ENCODE results near the gene CCN2. TPM values are rescaled to one million over a fixed set of nuclear protein-coding genes. Genes with fewer than 3 reads are reported as not detected.
"Not testable (repeated sequence)": the region's sequence is repeated elsewhere in the genome, so short reads cannot be mapped to it uniquely, and the experiment has no call there.

CCN2 gene
- total RNA-seq, 2 donors from 2014 or later = 821 to 1,207 TPM

DNA sequence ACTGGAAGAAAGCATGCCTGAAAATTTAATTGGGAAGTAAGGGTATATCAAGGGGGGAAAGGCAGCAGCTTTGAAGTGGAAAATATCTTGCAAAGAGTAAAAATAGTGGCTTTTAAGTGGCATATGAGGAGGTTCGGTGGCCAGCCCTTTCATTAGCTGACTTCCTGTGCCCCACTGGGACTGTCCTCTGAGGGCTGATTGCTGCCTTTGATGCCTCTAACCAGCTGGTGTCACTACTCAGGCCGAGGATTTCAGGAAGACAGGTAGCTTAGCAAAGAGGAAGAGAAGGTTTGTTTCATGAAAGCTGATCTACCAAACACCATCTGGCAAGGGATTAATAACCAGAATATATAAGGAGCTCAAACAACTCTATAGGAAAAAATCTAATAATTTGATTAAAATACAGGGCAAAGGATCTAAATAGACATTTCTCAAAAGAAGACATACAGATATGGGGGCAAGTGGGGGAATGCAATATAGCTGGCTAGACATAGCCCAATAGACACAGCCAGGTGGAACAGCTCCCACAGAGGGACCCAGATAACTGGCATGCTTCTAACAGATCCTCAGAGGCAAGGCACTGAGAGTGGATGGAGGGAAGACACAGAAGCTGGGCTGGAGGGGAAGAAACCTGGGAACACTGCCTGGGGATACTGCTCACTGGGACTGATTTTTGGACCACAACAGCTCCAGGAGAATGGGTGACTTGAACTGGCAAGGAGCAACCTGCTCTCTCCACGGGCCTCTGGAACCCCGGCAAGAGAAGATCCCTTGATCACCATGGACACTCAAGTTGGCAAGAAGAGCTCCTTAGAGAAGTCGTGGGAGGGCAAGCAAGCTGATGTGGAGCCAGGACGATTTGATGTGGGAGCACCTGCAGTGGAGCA, 33.2 kb downstream of the CCN2 start:
- H3K9me3 ChIP-seq = no peaks in the 10 kb centered on the region
- no peaks in the 10 kb centered on the region for H3K4me1 ChIP-seq (ENCODE audit: control insufficient read depth in 1 of 2, low read depth in 2 of 2)
- no peaks in the 10 kb centered on the region for H3K36me3 ChIP-seq
- no peak for ATAC-seq (ENCODE audit: insufficient number of reproducible peaks, low FRiP score, low read depth)
- no peaks in the 10 kb centered on the region for H3K27me3 ChIP-seq (replicated peaks; ENCODE audit: insufficient read depth)
- no peak overlapping the region for H3K27ac ChIP-seq
- no peak for DNase-seq (ENCODE audit: low spot score)
- TF ChIP-seq, protein P1, sequence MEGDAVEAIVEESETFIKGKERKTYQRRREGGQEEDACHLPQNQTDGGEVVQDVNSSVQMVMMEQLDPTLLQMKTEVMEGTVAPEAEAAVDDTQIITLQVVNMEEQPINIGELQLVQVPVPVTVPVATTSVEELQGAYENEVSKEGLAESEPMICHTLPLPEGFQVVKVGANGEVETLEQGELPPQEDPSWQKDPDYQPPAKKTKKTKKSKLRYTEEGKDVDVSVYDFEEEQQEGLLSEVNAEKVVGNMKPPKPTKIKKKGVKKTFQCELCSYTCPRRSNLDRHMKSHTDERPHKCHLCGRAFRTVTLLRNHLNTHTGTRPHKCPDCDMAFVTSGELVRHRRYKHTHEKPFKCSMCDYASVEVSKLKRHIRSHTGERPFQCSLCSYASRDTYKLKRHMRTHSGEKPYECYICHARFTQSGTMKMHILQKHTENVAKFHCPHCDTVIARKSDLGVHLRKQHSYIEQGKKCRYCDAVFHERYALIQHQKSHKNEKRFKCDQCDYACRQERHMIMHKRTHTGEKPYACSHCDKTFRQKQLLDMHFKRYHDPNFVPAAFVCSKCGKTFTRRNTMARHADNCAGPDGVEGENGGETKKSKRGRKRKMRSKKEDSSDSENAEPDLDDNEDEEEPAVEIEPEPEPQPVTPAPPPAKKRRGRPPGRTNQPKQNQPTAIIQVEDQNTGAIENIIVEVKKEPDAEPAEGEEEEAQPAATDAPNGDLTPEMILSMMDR (IDR thresholded peaks at IDR 0.05) = no peak
- H3K4me3 ChIP-seq = no peak overlapping the region

DNA sequence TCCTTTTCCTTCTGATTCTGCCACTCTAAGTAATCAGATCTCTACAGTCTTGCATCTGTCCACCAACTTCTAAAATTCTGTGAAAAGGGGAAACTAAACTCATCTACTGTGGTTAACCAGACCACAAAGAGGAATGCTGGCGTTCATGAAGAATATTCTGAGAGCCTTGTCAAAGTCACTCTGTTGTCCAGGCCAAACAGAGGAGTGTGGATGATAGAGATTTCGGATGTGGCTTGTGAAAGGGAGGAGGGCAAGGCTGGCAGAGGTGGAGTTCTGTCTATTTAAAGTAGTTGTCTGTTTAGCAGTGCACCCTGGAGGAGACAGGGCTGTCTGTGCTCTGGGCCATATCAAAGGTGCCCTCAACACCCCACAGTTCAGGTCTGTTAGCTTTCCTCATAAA, 33.9 kb downstream of the CCN2 start:
- no peak for ATAC-seq (ENCODE audit: insufficient number of reproducible peaks, low FRiP score, low read depth)
- TF ChIP-seq, protein P1 (IDR thresholded peaks at IDR 0.05) = no peak
- H3K4me3 ChIP-seq = no peak overlapping the region
- H3K4me1 ChIP-seq (ENCODE audit: control insufficient read depth in 1 of 2, low read depth in 2 of 2) = no peaks in the 10 kb centered on the region
- H3K36me3 ChIP-seq = no peaks in the 10 kb centered on the region
- no peaks in the 10 kb centered on the region for H3K9me3 ChIP-seq
- no peaks in the 10 kb centered on the region for H3K27me3 ChIP-seq (replicated peaks; ENCODE audit: insufficient read depth)
- DNase-seq (ENCODE audit: low spot score) = no peak
- no peak overlapping the region for H3K27ac ChIP-seq

GRCh38 chr6:131916847-131917246, 34.3 kb downstream of the CCN2 start:
- TF ChIP-seq, protein P1 (IDR thresholded peaks at IDR 0.05) = no peak
- no peak for DNase-seq (ENCODE audit: low spot score)
- no peak overlapping the region for H3K27ac ChIP-seq
- H3K4me1 ChIP-seq (ENCODE audit: control insufficient read depth in 1 of 2, low read depth in 2 of 2) = no peaks in the 10 kb centered on the region
- no peaks in the 10 kb centered on the region for H3K9me3 ChIP-seq
- no peaks in the 10 kb centered on the region for H3K36me3 ChIP-seq
- ATAC-seq (ENCODE audit: insufficient number of reproducible peaks, low FRiP score, low read depth) = no peak
- H3K4me3 ChIP-seq = no peak overlapping the region
- no peaks in the 10 kb centered on the region for H3K27me3 ChIP-seq (replicated peaks; ENCODE audit: insufficient read depth)

- DNase-seq (ENCODE audit: low spot score); H3K4me1 ChIP-seq (ENCODE audit: control insufficient read depth in 1 of 2, low read depth in 2 of 2); H3K4me3 ChIP-seq; H3K9me3 ChIP-seq; H3K36me3 ChIP-seq; ATAC-seq (ENCODE audit: insufficient number of reproducible peaks, low FRiP score, low read depth); H3K27me3 ChIP-seq (replicated peaks; ENCODE audit: insufficient read depth); H3K27ac ChIP-seq: not testable (repeated sequence)
Measured at GRCh38 chr6:131916091-131916796, 34.9 kb downstream of the CCN2 start.

DNA sequence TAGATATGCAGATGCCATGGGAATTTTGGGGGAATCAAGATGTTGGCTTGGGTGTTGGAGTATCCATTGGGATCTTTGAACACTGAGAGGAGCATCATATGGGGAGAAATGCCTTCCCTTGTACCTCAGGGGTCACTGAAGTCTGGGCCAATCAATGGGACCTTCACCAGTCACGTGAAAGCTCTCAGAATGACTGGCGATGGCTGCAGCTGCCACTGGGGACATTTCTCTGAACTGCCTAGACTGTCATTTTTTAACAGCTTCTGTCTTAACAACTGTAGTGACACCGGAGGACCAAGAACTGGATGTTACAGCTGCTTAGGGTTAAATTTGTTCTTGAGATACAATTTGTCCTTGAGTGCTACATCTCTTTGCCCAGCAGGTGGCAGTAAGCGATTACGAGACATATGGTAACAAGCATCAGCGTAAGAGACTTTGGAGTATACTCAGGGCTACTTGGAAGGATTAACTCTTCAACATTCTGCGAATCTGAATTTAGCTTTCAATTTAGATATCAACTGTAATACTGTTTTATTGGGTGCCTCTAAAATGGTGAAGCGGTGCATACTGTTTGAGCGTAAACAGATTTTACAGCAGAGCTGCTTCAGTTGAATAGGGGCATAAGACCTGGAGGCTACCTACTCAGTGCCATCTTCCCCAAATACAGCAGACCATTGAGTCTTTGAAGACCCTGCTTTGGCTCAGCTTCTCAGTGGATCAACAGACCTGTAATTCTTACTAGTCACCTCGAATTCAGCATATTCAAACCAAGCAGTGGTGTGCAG, 36.0 kb downstream of the CCN2 start:
- no peaks in the 10 kb centered on the region for H3K9me3 ChIP-seq
- TF ChIP-seq, protein P1 (IDR thresholded peaks at IDR 0.05) = peak; percentile 83
- ATAC-seq (ENCODE audit: insufficient number of reproducible peaks, low FRiP score, low read depth) (peak; percentile 65), DNase-seq (ENCODE audit: low spot score) (peak; percentile 27)
- no peak overlapping the region for H3K4me3 ChIP-seq
- no peak overlapping the region for H3K27ac ChIP-seq
- no peaks in the 10 kb centered on the region for H3K27me3 ChIP-seq (replicated peaks; ENCODE audit: insufficient read depth)
- no peaks in the 10 kb centered on the region for H3K4me1 ChIP-seq (ENCODE audit: control insufficient read depth in 1 of 2, low read depth in 2 of 2)
- no peaks in the 10 kb centered on the region for H3K36me3 ChIP-seq
